ENCODE measurements around the gene FOXL1.

FOXL1 gene

DNA sequence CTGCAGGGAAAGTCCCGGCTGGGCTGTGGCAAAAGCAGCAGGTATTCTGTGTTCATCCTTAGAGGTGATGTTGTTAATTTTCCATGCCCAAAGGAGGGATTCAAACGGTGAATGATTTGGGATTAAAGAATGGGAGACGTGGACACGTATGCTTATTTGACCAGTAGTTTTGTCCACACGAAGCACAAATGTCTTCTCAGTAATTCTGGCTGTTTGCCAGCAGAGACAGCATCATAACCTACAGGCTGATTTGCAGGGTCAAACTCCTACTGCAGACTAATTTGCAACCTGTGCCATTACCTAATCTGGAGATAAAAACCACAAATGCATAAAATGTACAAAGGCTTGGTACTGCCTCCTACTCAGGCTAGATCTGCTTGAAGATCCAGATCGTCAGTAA, 37.5 kb upstream of the FOXL1 start:
- no peaks in the 10 kb centered on the region for H3K9me3 ChIP-seq (ENCODE audit: low read length)
- H3K36me3 ChIP-seq (ENCODE audit: insufficient read depth, low read length), result peaks cover 64% of the 10 kb centered on the region
- no peak overlapping the region for H3K4me3 ChIP-seq (ENCODE audit: low read depth, low read length, poor library complexity, severe bottlenecking)
- H3K9me2 ChIP-seq (ENCODE audit: low read depth, low read length), result no peaks in the 10 kb centered on the region
- no peaks in the 10 kb centered on the region for H3K27me3 ChIP-seq (ENCODE audit: insufficient read depth, low read length)
- peak overlapping the region; percentile 9; the same call in 1 of the 2 replicates for H3K4me2 ChIP-seq (ENCODE audit: low read length)
- H3K79me2 ChIP-seq (ENCODE audit: insufficient read depth, low read length), result no peaks in the 10 kb centered on the region
- no peaks in the 10 kb centered on the region for H3F3A ChIP-seq (ENCODE audit: insufficient read depth, low read length)
- peak overlapping the region; percentile 82 for H3K27ac ChIP-seq (ENCODE audit: low read depth, low read length, poor library complexity, severe bottlenecking)
- H3K4me1 ChIP-seq (ENCODE audit: insufficient read depth, low read length, severe bottlenecking), result peaks cover 40% of the 10 kb centered on the region
- H3K9ac ChIP-seq (ENCODE audit: low read length), result peak overlapping the region; percentile 6; the same call in 1 of the 2 replicates
- no peak overlapping the region for H2AFZ ChIP-seq (ENCODE audit: low read length)
- no peak for TF ChIP-seq EZH2 (IDR thresholded peaks at IDR 0.05; ENCODE audit: borderline replicate concordance, low read length)
- TF ChIP-seq, protein P1, sequence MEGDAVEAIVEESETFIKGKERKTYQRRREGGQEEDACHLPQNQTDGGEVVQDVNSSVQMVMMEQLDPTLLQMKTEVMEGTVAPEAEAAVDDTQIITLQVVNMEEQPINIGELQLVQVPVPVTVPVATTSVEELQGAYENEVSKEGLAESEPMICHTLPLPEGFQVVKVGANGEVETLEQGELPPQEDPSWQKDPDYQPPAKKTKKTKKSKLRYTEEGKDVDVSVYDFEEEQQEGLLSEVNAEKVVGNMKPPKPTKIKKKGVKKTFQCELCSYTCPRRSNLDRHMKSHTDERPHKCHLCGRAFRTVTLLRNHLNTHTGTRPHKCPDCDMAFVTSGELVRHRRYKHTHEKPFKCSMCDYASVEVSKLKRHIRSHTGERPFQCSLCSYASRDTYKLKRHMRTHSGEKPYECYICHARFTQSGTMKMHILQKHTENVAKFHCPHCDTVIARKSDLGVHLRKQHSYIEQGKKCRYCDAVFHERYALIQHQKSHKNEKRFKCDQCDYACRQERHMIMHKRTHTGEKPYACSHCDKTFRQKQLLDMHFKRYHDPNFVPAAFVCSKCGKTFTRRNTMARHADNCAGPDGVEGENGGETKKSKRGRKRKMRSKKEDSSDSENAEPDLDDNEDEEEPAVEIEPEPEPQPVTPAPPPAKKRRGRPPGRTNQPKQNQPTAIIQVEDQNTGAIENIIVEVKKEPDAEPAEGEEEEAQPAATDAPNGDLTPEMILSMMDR (IDR thresholded peaks at IDR 0.05; ENCODE audit: low read length), result no peak
- no peaks in the 10 kb centered on the region for H4K20me1 ChIP-seq (ENCODE audit: insufficient read depth, low read length)

DNA sequence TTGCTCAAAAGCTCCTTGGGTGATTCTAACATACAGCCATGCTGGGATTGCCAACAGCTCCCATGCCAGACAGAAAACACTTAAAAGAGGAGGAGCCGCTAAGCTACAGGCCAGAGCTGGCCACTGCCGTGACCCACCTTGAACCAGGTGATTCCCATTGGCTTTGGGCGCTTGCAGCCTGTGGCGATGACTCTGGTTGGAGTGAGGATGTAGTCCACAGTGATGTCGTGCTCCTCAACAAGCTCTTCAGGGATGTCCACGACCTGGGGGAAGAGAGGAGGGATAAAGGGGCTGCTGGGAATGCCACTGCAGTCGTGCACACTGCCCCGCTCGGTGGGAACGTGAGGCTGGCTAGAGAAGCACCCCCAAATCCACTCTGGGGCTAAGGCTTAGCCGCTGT, 36.8 kb upstream of the FOXL1 start:
- Histone ChIP-seq H3K4me2 (ENCODE audit: low read length) (no peak overlapping the region; the same call in 1 of the 2 replicates), H3K9ac (ENCODE audit: low read length) (peak overlapping the region; percentile 6; the same call in 1 of the 2 replicates), H3K36me3 (ENCODE audit: insufficient read depth, low read length) (peaks cover 68% of the 10 kb centered on the region), H3K4me1 (ENCODE audit: insufficient read depth, low read length, severe bottlenecking) (peaks cover 40% of the 10 kb centered on the region), H3K79me2 (ENCODE audit: insufficient read depth, low read length) (no peaks in the 10 kb centered on the region), H2AFZ (ENCODE audit: low read length) (no peak overlapping the region), H3K27me3 (ENCODE audit: insufficient read depth, low read length) (no peaks in the 10 kb centered on the region), H3F3A (ENCODE audit: insufficient read depth, low read length) (no peaks in the 10 kb centered on the region), H3K4me3 (ENCODE audit: low read depth, low read length, poor library complexity, severe bottlenecking) (no peak overlapping the region), H3K9me3 (ENCODE audit: low read length) (no peaks in the 10 kb centered on the region), H3K9me2 (ENCODE audit: low read depth, low read length) (no peaks in the 10 kb centered on the region), H3K27ac (ENCODE audit: low read depth, low read length, poor library complexity, severe bottlenecking) (peak overlapping the region; percentile 82), H4K20me1 (ENCODE audit: insufficient read depth, low read length) (no peaks in the 10 kb centered on the region)
- TF ChIP-seq, protein P1 (IDR thresholded peaks at IDR 0.05; ENCODE audit: low read length), result no peak
- TF ChIP-seq EZH2 (IDR thresholded peaks at IDR 0.05; ENCODE audit: borderline replicate concordance, low read length), result no peak

DNA sequence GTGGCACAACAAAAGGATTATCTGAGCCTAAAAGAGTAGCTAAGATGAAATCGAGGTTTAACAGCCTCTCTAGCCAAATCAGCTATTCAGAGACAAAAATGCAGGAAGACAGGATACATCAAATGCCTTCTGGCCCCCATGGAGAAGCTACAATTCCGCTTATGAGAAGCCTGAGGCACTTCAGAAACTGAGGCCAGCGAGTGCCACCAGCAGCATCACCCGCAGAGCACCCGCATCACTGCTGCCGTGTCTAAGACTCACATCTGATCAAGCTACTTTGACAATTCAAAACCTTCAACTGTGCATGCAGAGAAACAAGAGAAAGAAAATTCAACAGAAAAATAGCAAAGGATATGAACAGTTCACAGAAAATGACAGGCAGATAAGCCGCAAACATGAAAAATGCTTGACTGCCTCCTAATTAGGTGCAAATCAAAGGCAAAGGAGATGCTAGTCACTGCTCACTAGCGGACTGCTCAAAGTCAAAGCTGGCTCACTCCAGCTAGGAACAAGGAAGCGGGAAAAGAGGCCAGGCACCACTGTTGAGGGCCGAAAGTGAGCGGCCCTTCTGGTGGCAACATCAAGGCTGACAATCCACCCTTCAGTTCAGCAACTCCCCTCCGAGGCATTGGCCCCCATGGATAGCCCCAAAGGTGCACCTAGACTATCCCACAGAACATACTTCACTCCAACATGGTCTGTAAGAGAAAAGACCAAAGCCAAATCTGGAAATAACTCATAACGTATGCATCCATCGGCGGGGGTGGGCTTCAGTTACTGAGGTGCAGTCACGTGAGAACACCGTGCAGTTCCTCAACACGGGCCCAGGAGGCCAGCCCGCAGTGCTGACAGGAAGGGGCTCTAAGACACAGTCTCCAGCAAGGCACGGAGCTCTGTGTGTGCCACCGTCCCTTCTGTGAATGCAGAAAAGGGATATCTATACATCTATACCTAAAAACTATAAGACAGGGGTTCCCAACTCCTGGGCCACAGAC, 35.3 kb upstream of the FOXL1 start:
- no peaks in the 10 kb centered on the region for H3K9me3 ChIP-seq (ENCODE audit: low read length)
- H3K9ac ChIP-seq (ENCODE audit: low read length), result no peak overlapping the region; the same call in 1 of the 2 replicates
- TF ChIP-seq EZH2 (IDR thresholded peaks at IDR 0.05; ENCODE audit: borderline replicate concordance, low read length), result no peak
- TF ChIP-seq, protein P1 (IDR thresholded peaks at IDR 0.05; ENCODE audit: low read length), result no peak
- peak overlapping the region; percentile 82 for H3K27ac ChIP-seq (ENCODE audit: low read depth, low read length, poor library complexity, severe bottlenecking)
- H3K27me3 ChIP-seq (ENCODE audit: insufficient read depth, low read length), result no peaks in the 10 kb centered on the region
- H3K4me3 ChIP-seq (ENCODE audit: low read depth, low read length, poor library complexity, severe bottlenecking), result no peak overlapping the region
- H3K4me1 ChIP-seq (ENCODE audit: insufficient read depth, low read length, severe bottlenecking), result peaks cover 40% of the 10 kb centered on the region
- no peaks in the 10 kb centered on the region for H3F3A ChIP-seq (ENCODE audit: insufficient read depth, low read length)
- H3K4me2 ChIP-seq (ENCODE audit: low read length), result no peak overlapping the region
- no peak overlapping the region for H2AFZ ChIP-seq (ENCODE audit: low read length)
- no peaks in the 10 kb centered on the region for H4K20me1 ChIP-seq (ENCODE audit: insufficient read depth, low read length)
- H3K36me3 ChIP-seq (ENCODE audit: insufficient read depth, low read length), result peaks cover 70% of the 10 kb centered on the region
- H3K9me2 ChIP-seq (ENCODE audit: low read depth, low read length), result no peaks in the 10 kb centered on the region
- H3K79me2 ChIP-seq (ENCODE audit: insufficient read depth, low read length), result no peaks in the 10 kb centered on the region
